Measurements from ENCODE around the gene FBXL4.
A peak's percentile ranks its signal among the peaks of the same experiment; 100 is the strongest.

The FBXL4 gene

DNA sequence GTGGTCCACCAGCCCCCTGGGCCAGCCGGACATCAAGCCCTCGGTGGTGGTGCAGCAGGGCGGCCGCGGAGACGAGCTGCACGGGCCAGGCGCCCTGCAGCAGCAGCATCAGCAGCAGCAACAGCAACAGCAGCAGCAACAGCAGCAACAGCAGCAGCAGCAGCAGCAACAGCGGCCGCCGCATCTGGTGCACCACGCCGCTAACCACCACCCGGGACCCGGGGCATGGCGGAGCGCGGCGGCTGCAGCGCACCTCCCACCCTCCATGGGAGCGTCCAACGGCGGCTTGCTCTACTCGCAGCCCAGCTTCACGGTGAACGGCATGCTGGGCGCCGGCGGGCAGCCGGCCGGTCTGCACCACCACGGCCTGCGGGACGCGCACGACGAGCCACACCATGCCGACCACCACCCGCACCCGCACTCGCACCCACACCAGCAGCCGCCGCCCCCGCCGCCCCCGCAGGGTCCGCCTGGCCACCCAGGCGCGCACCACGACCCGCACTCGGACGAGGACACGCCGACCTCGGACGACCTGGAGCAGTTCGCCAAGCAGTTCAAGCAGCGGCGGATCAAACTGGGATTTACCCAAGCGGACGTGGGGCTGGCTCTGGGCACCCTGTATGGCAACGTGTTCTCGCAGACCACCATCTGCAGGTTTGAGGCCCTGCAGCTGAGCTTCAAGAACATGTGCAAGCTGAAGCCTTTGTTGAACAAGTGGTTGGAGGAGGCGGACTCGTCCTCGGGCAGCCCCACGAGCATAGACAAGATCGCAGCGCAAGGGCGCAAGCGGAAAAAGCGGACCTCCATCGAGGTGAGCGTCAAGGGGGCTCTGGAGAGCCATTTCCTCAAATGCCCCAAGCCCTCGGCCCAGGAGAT, 112.4 kb downstream of the FBXL4 start:
- Histone ChIP-seq H3K27me3 (ENCODE audit: insufficient read depth, poor library complexity, severe bottlenecking) (peaks cover 88% of the 10 kb centered on the region), H3K4me3 (replicated peaks; ENCODE audit: insufficient read depth, low read length) (no peak overlapping the region), H3K27ac (replicated peaks) (no peak overlapping the region)
- TF ChIP-seq SPI1 (IDR thresholded peaks at IDR 0.05; ENCODE audit: borderline replicate concordance, low read depth) (no peak), GABPA (IDR thresholded peaks at IDR 0.05; ENCODE audit: low read depth) (no peak), REST (IDR thresholded peaks at IDR 0.05; ENCODE audit: insufficient replicate concordance, low read depth) (no peak), POLR2AphosphoS5 (IDR thresholded peaks at IDR 0.05; ENCODE audit: low read depth) (no peak), CTCF (IDR thresholded peaks at IDR 0.05; ENCODE audit: insufficient read depth, low read length) (no peak)
- no peak for DNase-seq (ENCODE audit: low read depth in 1 of 2, low spot score in 1 of 2)

- no peak for TF ChIP-seq SPI1 (IDR thresholded peaks at IDR 0.05; ENCODE audit: borderline replicate concordance, low read depth)
- TF ChIP-seq POLR2AphosphoS5 (IDR thresholded peaks at IDR 0.05; ENCODE audit: low read depth), result no peak
- no peak within 1 kb of the TSS for H3K27ac ChIP-seq (replicated peaks)
- peak; percentile 35 to 38 for DNase-seq (ENCODE audit: low read depth in 1 of 2, low spot score in 1 of 2)
- peak within 1 kb of the TSS; percentile 40 for H3K4me3 ChIP-seq (replicated peaks; ENCODE audit: insufficient read depth, low read length)
- peaks cover 90% of the 10 kb centered on the region for H3K27me3 ChIP-seq (ENCODE audit: insufficient read depth, poor library complexity, severe bottlenecking)
Measured at GRCh38 chr6:98834060-98835031, 113.4 kb downstream of the FBXL4 start, which contains the start of gene POU3F2. Gene POU3F2, plus strand, starts transcription at chr6:98834574. Its CDS starts 300 bp downstream, at chr6:98834874.

GRCh38 chr6:98833307-98834059, 114.3 kb downstream of the FBXL4 start:
- H3K27me3 ChIP-seq (ENCODE audit: insufficient read depth, poor library complexity, severe bottlenecking), result peaks cover 89% of the 10 kb centered on the region
- H3K4me3 ChIP-seq (replicated peaks; ENCODE audit: insufficient read depth, low read length), result peak overlapping the region; percentile 40
- TF ChIP-seq SPI1 (IDR thresholded peaks at IDR 0.05; ENCODE audit: borderline replicate concordance, low read depth) (no peak), REST (IDR thresholded peaks at IDR 0.05; ENCODE audit: insufficient replicate concordance, low read depth) (no peak), CTCF (IDR thresholded peaks at IDR 0.05; ENCODE audit: insufficient read depth, low read length) (no peak), POLR2AphosphoS5 (IDR thresholded peaks at IDR 0.05; ENCODE audit: low read depth) (no peak), GABPA (IDR thresholded peaks at IDR 0.05; ENCODE audit: low read depth) (no peak)
- H3K27ac ChIP-seq (replicated peaks), result no peak overlapping the region
- DNase-seq (ENCODE audit: low read depth in 1 of 2, low spot score in 1 of 2), result peak in 1 of 2 experiments; percentile 25

Data from HL-60 (cell line).